NCI-H2107 (cell line): ENCODE results near the gene DCBLD1.
A peak's percentile ranks its signal among the peaks of the same experiment; 100 is the strongest.

ENCODE experiments used
- DNase-seq: peaks from one replicate; lab custom pipeline; 2025; lab: John Stamatoyannopoulos, UW

Gene DCBLD1

DNA sequence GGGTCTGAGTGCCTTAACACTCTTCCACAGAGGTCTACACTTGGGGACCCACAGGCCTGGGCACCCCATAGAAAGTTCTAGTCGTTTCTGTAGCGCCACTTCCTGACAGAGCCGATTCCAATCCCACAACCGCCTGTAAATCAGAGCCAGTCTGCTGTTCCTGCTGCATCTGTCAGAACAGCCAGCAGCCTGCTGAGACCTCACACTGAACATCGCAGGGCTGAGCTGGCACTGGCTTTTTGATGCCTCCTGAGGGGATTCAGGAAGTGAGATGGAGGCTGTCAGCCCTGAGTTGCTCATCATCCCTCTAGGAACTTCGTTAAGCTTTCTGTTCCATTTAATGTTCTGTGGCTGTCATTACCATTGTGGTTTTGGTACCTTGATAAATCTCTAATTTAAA, 48.9 kb downstream of the DCBLD1 start:
- DNase-seq, result no peak

DNA sequence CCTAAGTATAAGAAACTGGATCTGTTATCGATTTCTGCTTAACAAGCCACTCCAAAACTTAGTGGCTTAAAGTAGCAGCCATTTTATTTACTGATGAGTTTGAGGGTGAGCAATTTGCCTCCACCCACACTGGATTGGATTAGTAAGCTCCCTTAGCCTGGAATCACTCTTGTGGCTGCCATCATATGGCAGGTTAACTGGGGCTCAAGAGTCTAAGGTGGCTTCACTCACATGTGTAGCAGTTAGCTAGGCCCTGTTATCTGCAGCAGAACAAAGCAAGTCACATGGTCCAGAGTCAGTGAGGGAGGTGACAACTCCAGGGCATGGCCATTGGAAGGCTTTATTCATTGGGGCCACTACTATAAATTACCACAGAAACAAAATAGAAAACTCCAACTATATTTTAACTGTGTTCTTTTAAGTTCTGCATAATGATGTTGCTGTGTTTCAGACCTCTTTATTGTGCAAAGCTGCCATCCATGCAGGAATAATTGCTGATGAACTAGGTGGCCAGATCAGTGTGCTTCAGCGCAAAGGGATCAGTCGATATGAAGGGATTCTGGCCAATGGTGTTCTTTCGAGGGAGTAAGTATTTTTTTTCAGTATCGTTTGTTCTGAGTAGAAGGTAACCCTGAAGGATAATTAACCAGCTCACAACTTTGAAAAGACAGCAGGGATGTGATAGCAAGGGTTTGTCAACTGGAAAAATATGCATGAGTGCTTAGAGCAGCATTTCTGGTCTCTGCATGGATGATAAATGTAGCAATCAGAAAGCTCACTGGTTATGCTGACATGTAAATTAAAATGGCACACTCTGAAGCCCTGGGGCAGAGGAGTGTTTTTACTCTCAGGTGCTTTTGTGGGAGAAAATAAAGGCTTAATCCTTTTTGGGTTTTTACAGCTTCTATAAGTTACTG, 49.6 kb downstream of the DCBLD1 start:
- DNase-seq, result no peak

DNA sequence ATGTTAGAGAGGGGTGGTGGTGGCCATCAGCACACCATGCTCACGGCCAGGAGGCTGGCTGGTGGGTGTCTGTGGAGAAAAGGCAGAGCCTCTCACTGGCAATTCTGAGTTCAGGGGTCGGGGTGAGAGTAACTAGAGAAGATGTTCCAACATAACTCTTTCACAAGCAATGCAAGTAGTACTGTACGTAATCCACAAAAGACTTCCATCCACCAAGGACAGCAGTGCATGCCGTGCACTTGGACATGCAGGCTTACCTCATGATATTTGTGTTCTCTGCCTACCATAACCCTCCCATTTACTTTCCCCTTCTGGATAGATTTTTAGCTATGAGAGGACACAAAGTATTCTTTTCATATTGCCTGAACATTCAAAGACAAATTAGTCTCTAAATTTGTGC, 51.3 kb downstream of the DCBLD1 start:
- no peak for DNase-seq

DNA sequence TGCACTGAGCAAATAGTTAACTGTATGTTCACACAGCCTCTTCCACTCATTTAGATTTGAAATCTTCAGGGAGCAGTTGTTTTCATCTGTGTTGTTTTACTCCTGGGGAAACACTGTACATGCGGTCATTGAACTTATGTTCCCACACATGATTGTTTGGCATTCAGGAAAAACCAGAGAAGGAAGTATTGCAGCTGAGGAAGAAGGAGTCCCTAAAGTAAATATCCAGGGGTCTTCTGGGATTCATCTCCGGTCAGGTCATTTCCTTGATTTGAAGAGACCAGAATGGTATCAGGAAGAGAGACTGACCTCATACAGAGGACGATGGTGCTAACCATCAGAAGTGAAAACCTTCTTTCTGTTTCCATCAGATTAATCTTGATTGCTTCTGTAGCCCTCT, 52.5 kb downstream of the DCBLD1 start:
- DNase-seq, result no peak

DNA sequence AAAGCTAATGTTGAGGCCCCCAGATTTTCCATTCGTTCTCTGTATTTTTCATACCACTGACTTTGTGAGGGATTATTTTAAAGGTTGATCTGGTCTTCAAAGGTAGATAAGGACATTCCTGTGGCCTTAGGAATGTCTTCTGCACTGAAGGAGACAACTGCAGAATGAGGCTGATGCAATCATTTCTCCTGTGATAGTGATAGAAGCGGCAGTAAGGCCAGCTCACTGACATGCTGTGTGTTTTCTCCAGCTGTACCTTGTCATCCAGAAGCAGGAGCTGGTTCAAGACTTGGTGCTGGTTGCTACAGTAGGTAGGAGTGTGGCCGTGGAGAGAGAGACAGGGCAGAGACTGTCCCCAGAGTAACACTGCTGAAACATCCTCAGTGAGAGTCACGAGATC, 53.8 kb downstream of the DCBLD1 start:
- no peak for DNase-seq

DNA sequence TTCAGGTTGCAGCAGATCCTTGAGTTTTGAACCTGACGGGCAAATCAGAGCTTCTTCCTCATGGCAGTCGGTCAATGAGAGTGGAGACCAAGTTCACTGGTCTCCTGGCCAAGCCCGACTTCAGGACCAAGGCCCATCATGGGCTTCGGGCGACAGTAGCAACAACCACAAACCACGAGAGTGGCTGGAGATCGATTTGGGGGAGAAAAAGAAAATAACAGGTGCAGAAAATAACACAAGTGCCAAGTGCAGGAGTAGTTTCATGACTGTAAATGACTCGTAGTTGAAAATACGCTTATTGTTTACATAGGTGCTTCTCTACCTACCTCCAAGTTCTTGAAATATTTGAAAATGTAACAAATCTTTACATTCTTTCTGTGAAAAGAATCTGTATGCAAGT, 56.1 kb downstream of the DCBLD1 start:
- no peak for DNase-seq

DNA sequence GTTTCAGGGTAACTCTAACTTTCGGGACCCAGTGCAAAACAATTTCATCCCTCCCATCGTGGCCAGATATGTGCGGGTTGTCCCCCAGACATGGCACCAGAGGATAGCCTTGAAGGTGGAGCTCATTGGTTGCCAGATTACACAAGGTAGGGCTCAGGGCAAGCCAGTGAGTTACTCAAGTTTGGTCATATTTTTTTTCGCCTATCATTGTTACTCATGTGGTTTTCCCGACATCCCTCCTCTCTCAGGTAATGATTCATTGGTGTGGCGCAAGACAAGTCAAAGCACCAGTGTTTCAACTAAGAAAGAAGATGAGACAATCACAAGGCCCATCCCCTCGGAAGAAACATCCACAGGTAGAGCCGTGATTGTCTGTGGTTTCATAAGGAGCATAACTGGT, 58.2 kb downstream of the DCBLD1 start:
- DNase-seq, result no peak

DNA sequence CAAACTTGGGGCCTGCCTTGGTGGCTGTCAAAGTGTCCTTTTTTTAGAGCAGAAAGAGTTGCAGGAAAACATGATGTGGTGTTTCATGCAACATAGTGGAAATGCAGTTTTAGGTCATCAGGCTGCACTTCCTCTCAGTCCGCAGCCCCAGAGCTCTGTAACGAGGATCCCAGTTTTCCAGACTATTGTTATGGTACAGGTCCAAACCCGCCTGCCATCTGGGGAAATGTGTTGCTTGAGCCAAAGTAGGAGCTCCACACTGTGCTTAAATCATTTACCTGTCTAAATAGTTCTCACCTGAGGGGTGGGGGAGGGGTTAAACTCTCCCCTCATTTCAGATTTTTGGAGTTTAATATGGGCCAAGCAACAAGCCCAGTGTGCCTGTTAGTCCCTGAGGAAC, 60.0 kb downstream of the DCBLD1 start:
- DNase-seq, result no peak

DNA sequence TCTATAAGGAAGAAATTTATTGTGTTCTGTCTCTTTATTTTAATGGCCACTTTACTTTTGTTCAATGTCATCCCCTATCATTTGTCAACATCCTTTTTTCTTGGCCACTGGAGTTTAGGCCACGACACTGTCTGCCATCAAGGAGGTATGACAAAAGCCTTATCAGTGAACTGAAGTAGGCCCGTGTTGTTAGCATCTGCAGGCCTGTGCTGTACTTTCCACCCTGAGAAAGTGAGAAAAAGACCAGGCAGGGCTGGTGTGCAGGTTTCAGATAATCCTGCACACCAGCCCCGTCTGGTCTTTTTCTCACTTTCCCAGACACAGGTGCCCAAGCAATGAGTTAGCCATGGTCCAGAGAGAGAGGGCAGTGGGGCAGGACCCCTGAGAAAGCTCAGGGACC, 62.2 kb downstream of the DCBLD1 start:
- no peak for DNase-seq

DNA sequence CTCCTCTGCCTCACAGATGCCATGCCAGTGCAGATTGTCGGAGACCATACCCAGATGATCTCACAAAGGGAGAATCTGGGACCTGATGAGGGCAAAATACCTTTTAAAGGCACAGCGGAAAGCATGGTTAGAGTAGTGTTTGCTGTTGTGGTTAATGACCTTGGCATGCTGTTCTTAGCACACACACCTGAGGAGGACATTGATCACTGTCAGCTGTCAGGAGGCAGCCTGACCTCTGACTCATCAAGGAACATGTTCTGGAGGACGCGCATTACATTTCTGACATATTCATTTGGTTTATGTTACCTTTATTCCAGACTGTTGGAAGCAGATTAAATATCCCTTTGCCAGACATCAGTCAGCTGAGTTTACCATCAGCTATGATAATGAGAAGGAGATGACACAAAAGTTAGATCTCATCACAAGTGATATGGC, 62.7 kb downstream of the DCBLD1 start:
- DNase-seq, result no peak

DNA sequence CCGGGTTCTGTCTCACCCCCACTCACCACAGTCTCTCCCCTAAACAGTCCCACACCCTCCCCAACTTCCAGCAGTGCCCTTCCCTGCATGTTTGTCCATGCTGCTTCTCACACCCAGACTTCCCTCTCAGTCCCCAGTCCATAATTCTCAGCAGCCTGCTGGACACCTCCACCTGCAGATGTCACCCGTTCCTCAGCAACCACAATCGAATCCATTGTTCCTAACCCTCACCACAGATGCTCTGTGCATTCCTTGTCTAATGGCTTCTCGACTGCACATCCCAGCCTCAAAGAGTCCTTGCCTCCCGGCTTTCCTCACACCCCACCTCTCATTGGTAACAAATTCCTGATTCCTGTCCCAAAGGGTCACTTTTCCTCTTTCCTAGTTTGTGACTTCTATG, 64.2 kb downstream of the DCBLD1 start:
- no peak for DNase-seq

DNA sequence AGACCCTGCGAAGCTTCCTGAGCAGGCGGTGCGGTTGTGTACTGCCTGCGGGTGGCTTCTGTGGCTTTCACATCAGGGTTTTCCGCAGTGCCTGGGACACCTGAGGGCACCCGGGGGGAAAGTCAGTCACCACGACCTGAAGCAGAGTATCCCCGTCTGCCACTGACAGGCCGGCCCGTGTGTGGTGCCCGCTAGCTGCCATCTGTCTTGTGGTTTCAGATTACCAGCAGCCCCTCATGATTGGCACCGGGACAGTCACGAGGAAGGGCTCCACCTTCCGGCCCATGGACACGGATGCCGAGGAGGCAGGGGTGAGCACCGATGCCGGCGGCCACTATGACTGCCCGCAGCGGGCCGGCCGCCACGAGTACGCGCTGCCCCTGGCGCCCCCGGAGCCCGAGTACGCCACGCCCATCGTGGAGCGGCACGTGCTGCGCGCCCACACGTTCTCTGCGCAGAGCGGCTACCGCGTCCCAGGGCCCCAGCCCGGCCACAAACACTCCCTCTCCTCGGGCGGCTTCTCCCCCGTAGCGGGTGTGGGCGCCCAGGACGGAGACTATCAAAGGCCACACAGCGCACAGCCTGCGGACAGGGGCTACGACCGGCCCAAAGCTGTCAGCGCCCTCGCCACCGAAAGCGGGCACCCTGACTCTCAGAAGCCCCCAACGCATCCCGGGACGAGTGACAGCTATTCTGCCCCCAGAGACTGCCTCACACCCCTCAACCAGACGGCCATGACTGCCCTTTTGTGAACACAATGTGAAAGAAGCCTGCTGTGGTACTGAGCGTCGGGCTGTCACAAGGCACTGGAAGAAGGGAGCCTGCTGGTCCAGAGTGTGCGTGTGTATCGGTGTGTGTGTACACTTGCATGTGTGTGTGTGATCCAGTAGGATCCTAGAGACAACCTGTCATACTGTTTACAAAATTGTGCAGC, 65.5 kb downstream of the DCBLD1 start:
- no peak for DNase-seq

DNA sequence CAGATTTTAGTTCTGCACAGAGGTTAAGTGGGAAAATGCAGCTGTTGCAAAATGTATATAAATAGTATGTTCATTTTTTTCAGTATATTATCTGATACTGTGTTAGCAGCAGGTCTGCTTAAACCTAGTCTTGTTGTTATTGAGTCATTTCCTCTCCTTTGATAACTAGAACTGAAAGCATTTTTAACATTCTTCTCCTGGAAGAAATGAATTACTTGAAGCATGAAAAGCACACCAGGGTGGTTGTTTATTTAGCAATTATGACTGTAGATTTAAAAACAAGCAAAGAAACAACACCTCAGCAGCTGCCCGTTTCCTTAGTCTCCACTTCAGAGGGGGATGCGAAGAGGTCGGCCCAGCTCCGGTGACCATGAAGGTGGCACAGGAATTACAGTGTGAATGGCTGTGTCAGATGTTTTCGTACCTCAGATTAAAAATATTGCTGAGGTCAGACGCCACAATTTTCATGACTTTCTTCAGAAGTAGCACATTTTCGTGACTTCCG, 66.4 kb downstream of the DCBLD1 start:
- DNase-seq, result no peak

DNA sequence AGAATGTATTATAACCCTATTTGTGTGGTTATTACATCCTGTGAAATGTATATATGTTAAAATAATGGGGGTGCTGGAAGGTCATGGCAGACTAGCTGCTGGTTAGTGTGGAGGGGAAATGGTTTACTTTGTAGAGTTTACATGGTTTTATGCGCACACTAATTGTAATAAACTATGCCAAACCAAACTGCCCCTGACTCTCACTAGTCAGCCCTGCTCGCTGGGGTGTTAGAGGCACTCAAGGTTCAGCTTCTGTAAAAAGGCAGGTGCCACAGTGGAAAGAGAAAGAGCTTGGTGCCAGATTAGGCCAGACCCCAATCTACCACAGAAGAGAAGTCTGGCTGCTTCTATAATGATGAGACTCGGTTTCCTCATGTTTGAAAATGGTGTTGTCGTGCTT, 67.1 kb downstream of the DCBLD1 start:
- no peak for DNase-seq

DNA sequence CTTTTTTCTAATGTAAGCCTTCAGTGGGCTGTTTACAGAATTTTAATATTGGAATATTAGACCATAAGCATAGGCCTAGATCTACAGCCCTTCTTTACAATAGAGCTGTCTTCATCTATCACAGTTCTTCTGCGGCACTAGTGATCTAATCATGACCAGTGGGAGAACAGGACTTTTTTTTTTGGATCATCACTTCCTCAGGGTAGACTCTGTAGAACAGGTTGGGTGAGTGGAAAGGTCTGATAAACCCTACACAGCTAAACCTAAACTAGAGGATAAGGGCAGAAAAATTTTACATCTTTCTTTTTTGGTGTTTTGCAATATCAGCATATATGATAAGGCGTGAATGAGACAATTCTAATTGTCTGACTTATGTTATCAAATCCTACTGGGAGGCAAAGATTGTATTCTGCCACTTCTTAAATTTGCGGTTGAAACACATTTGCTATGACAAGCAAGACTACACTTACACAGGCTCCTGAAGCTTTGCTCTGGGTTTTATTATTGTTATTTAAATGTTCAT, 67.7 kb downstream of the DCBLD1 start:
- DNase-seq, result no peak

DNA sequence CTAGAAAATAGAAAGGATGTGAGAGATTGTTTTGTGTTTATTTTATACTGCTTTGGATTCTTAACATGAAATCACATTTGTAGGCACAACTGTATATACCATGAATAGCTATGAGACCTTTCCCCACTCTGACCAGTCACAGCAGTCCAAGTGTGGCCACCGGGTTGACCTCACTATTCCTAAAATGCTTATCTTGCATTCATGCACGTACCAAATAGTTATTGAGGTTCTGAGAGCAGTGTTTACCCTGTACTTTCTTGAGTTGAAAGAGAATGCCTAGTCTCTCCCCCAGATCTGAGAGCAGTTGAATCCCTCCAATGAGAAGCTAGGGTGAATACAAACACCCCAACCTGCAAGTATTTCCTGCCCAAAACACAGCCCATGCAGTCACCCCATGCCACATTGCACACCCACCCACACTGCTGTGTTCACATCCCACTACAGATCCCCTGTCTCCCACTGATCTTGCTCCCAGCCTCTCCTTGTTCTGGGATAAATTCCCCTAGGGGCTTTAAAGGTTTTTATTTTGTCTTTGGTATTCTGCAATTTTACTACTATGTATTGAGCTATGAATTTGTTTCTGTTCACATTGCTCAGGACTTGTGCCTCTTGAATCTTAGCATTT, 68.3 kb downstream of the DCBLD1 start:
- no peak for DNase-seq

DNA sequence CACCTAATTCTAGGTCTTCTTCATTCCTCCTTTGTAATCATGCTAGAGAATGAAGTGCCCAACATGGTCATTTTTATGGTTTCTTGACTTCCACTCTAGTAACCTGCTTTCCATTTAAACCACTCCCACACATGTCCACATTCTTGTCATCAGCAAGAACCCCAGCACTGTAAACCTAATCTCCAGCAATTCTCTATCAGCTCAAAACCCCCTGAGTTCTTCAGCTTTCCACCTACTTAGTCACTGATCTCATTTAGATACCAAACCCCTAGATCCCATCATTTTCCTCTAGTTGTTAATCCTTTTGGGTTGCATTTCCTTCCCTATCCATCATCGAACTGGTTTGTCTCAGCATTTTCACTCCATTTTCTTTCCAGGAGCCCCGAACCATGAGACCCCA, 70.1 kb downstream of the DCBLD1 start:
- DNase-seq, result no peak

DNA sequence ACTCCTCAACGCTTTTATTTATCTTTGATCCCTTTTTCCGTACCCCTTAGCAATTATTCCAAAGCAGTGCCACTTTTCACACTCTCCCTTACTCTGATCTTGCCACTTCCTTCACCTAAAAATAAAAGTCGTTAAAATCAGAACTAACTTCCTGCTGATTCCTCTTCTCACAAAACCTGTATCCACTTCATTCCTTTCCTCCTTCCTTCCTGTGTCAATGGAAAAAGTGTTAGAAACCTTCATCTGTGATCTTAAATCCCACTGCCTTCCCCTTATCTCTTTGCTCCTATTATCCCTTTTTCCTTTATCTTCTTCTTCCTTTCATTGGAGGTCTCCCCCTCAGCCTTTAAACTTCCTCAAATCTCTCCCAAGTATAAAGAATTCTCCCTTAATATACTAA, 70.7 kb downstream of the DCBLD1 start:
- DNase-seq, result no peak

DNA sequence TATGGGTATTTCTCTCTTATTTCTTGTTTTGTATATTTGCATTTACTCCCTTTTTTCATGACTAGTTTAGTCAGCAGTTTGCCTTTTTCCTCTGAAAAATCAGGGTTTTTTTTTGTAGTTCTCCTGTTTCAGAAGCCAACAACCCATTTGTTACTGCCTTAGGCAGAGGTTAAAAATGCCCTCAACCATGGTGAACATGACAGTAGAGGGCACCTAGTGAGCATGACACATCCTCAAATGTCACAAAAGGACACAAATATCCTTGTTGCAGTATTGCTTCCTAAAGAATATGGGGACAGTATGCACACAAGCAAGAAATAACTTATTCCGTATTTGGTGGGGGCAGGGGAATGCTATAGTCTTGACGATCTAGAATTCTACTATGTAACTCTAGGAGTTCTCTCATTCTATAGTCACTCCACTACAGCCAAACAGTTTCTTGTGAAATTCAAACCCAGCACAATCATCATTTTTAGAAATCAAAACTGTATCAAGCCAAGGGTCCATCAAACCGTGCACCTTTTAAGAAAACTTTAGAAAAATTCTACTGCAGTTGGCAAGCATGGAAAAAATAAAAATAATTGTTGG, 72.9 kb downstream of the DCBLD1 start:
- no peak for DNase-seq

DNA sequence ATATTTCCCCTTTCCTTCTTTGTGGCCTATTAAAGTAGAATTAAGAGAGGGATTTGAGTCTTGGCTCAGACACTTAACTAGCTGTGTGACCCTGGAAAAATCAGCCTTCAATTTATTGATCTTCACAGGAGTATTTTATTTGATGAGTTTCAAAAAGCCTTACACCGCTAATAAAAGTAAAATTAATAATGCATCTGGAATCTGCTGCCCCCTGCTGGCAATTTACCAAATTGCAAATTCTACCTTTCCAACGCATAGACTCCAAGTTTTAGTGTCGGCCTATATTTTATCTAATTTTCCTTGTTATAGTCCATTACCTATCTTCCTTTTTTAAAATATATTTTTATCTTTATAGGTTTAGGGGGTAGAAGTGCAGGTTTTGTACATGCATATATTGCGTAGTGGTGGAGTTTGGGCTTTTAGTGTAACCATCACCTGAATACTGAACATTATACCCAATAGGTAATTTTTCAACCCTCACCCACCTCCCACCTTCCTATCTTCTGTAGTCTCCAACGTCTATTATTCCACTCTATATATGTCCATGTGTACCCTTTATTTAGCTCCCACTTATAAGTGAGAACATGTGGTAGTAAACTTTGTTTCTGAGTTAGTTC, 73.5 kb downstream of the DCBLD1 start:
- DNase-seq, result peak; percentile 9

DNA sequence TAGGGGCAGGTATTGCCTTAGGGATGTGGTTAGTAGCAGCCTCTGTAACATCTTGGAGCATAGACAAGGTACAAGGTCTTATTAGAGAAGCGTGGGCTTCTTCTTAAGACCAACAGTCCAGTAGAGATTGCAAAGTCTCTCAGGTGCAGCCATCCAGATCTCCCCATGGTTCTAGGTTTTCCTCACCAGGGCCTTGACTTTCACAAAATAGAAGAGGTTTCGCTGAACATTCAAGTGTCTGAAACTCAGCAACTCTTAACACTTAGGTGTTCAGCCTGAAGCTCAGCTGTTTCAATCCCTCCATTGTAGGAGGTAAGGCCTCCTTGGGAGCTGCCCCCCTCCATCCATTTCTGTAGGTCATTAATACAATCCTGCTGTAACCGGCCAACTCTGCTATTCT, 75.5 kb downstream of the DCBLD1 start:
- DNase-seq, result no peak
